GM18507 (cell line): ENCODE data around the gene COX11.

Experiments
- DNase-seq: peaks from one replicate; pipeline ENCODE4 v3.0.0; 2011; ENCODE audit warnings: low read depth; ENCODE audit not compliant: insufficient read length; ENCODE audit errors: extremely low spot score
- FAIRE-seq: peaks from 2 replicates; lab custom pipeline; 2011; peaks lifted over from hg19 to GRCh38; lab: Jason Lieb, UNC

COX11 gene

DNA sequence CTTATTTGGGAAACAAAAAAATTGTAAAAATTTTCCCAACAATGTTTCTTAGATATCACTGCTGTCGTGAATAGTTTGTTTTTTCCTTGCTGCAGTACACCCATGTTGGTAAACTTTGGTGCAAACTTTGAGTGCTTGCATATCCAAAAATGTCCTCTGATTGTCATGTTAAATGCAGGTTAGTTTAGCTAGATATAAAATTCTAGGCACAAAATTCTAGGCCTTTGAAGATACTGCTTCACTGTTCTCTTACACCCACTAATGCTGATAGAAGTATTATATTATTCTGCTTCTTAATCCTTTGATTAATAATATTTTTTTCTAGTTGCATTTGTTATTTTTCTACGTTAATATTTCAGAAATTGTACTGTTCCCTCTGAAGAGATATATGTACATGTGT, 51.7 kb downstream of the COX11 start:
- no peak for DNase-seq
- FAIRE-seq, result no peak
